ENCODE measurements around the gene PSD4.
"Not testable (repeated sequence)": the region's sequence is repeated elsewhere in the genome, so short reads cannot be mapped to it uniquely, and the experiment has no call there.

The PSD4 gene

DNA sequence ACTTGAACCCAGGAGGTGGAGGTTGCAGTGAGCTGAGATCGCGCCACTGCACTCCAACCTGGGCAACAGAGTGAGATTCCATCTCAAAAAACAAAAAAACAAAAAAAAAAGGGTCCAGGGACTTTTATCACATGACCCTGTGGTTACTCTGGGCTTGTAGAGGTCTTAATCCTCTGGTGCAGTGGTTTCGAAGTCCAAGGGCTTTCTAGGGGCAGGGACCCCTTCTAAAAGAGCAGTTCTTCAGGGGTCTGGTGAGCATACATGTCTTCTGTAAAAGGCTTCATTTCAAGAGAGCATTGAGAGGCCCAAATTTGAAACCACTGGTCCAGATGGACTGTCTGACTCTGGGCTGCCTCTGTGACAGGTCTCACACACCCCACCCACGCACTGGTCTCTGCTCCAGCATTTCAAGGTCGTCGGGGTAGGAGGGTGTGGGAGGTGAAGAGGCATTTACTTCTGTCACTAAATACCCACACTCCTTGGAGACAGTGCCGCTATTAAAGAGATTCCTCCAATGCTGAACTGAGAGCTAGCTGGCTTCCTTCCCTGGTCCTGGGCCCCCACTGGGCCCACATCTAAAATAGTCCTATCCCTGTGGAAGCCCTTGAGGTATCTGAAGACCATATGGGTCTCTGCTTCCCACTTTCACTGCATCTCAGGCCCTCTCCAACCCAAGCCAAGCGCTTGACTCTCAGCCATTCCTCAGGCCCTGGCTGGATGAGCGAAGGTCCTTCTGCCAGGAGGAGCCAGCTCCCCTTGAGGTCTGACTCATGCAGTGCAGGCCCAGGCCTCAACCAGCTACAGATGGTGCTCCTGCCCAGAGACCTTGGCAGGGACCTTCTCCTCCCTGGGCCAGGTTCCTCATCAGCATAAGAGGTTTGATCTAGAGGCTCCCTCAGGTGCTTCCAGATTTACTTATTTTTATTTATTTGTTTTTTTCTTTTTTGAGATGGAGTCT lies 60.1 kb downstream of the PSD4 start:
- H3K27ac ChIP-seq (ENCODE audit: insufficient read depth, low read depth, low read length, poor library complexity, severe bottlenecking), result no peak overlapping the region
- 90 to 95% methylated on average over 7 to 9 of the region's 9 CpGs for WGBS, 2 experiments
- no peaks in the 10 kb centered on the region for H3K9me3 ChIP-seq (ENCODE audit: control insufficient read depth, low read length)
- no peaks in the 10 kb centered on the region for H3K27me3 ChIP-seq (ENCODE audit: control insufficient read depth, insufficient read depth, low read length, poor library complexity, severe bottlenecking)
- no peak overlapping the region for H3K4me3 ChIP-seq (ENCODE audit: insufficient read depth, low read depth, low read length)
- no peaks in the 10 kb centered on the region for H3K4me1 ChIP-seq (ENCODE audit: control insufficient read depth, insufficient read depth, low read length)
- H3K36me3 ChIP-seq (ENCODE audit: control insufficient read depth, insufficient read depth, low read length), result no peaks in the 10 kb centered on the region

DNA sequence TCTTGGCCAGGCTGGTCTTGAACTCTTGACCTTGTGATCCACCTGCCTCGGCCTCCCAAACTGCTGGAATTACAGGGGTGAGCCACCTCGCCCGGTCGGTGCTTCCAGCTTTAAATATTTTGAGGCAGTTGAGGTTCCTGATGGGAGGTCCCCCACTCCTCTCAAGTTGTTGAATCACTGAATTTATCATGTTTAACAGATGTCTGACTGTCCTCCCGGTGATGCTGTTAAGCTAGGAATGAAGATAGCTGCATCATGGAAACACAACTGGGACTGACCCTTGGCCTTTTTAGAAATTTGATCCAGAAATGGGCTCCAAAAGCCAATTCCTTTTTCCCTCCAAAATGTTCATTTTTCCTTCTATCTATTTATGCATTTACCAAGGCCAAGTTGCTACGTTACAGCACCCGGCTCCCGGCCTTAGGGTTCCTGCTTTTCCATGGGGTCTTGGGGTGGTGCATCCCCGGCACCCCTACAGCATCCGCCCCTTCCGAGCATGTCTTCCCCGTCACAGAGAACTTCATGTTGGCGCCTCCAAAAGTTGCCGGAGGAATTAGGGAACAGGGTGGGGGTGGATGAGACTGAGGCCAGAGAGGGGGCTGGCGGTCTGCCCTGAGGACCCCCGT lies 61.1 kb downstream of the PSD4 start:
- 89% methylated on average over 16 of the region's 16 CpGs for WGBS, 2 experiments
- Histone ChIP-seq H3K36me3 (ENCODE audit: control insufficient read depth, insufficient read depth, low read length) (no peaks in the 10 kb centered on the region), H3K4me1 (ENCODE audit: control insufficient read depth, insufficient read depth, low read length) (peaks cover 3% of the 10 kb centered on the region), H3K27me3 (ENCODE audit: control insufficient read depth, insufficient read depth, low read length, poor library complexity, severe bottlenecking) (no peaks in the 10 kb centered on the region), H3K9me3 (ENCODE audit: control insufficient read depth, low read length) (no peaks in the 10 kb centered on the region), H3K27ac (ENCODE audit: insufficient read depth, low read depth, low read length, poor library complexity, severe bottlenecking) (no peak overlapping the region), H3K4me3 (ENCODE audit: insufficient read depth, low read depth, low read length) (peak overlapping the region; percentile 39)

DNA sequence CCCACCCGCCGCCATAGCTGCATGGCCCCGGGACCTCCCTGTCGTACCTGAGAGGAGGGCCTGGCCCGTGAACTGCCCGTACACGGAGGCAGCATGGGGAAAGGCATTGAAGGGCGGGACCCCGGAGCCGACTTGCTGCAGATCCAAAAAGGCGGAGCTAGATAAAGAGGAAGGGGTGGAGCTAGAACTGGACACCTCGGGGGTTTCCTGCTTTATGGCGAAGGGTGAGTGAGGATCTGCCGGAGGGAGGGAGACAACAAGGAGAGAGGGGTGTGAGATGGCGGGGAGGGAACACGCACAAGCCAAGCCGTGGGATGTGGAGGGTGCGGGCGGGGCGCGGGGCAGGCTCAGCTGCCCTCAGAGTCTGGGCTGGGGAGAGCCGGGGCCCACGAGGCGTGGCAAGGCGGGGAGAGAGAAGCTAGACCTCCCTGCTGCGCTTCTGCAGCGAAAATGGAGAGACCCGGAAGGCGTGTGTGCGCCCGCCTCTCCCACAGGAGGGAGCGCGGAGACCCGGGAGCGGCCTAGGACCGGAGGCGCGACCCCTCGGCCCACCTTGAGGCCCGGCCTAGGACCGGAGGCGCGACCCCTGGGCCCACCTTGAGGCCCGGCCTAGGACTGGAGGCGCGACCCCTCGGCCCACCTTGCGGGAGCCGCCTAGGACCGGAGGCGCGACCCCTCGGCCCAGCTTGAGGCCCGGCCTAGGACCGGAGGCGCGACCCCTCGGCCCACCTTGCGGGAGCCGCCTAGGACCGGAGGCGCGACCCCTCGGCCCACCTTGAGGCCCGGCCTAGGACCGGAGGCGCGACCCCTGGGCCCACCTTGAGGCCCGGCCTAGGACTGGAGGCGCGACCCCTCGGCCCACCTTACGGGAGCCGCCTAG lies 61.8 kb downstream of the PSD4 start:
- peak overlapping the region; percentile 39 for H3K4me3 ChIP-seq (ENCODE audit: insufficient read depth, low read depth, low read length)
- not testable (repeated sequence) for H3K9me3 ChIP-seq (ENCODE audit: control insufficient read depth, low read length); H3K27ac ChIP-seq (ENCODE audit: insufficient read depth, low read depth, low read length, poor library complexity, severe bottlenecking); H3K36me3 ChIP-seq (ENCODE audit: control insufficient read depth, insufficient read depth, low read length); H3K27me3 ChIP-seq (ENCODE audit: control insufficient read depth, insufficient read depth, low read length, poor library complexity, severe bottlenecking); H3K4me1 ChIP-seq (ENCODE audit: control insufficient read depth, insufficient read depth, low read length)
- 70 to 76% methylated on average over 74 of the region's 74 CpGs for WGBS, 2 experiments

DNA sequence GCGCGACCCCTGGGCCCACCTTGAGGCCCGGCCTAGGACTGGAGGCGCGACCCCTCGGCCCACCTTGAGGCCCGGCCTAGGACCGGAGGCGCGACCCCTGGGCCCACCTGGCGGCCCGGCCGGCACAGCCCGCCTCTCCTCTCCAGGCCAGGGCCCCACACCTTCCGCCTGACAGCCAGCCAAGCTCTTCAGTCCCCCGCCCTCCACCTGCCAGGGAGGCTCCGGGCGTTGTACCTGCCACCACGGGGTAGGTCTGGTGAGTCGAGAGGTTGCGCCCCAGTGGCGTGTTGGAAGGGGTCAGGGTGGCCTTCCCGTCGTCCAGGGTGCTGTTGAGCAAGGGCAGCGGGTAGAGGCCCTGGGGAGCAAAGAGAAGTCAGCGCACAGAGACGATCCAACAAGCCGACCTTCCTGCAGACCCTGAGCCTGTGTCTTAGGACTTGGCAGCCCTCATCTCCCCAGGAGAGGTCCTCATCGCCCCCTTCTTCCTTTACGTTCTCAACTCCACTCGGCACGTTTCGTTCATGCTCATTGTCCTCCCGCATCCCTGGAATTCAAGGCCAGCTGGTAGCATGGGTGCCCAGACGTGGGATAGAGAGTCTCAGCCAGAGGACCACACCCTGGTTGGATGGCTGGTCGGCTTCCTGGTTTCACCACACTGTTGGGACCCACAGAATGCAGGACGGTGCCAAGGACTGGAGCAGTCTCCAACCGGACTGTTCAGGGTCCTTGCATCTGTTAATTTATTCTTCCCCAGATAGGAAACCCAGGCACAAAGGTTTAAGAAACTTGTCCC lies 62.8 kb downstream of the PSD4 start:
- no peaks in the 10 kb centered on the region for H3K36me3 ChIP-seq (ENCODE audit: control insufficient read depth, insufficient read depth, low read length)
- no peak overlapping the region for H3K27ac ChIP-seq (ENCODE audit: insufficient read depth, low read depth, low read length, poor library complexity, severe bottlenecking)
- WGBS, 2 experiments, result 92 to 93% methylated on average over 38 of the region's 38 CpGs
- no peaks in the 10 kb centered on the region for H3K27me3 ChIP-seq (ENCODE audit: control insufficient read depth, insufficient read depth, low read length, poor library complexity, severe bottlenecking)
- no peaks in the 10 kb centered on the region for H3K9me3 ChIP-seq (ENCODE audit: control insufficient read depth, low read length)
- no peak overlapping the region for H3K4me3 ChIP-seq (ENCODE audit: insufficient read depth, low read depth, low read length)
- peaks cover 5% of the 10 kb centered on the region for H3K4me1 ChIP-seq (ENCODE audit: control insufficient read depth, insufficient read depth, low read length)

DNA sequence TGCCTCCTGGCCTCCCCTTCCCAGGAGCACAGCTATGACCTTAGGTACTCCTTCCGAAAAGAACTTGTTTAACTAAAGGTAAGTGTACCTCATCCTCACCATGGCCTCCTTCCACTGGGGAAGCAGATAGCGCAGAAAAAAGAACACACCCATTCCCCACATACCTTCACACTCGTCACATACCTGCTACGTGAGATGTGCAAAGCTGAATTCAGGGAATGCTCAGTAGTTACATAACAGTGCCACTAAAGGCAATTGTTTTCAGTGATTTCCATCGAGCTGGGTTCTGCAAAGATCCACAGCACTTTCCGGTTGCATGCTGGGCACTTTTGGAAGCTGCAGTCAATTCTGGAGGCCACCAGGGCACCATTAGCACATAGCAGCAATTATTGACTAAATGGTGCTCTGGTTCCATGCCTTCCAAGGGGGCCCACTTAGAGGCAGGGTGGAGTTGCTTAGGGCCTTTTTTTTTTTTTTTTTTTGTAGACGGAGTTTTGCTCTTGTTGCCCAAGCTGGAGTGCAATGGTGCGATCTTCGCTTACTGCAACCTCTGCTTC lies 63.9 kb downstream of the PSD4 start:
- Histone ChIP-seq H3K4me1 (ENCODE audit: control insufficient read depth, insufficient read depth, low read length) (peaks cover 5% of the 10 kb centered on the region), H3K36me3 (ENCODE audit: control insufficient read depth, insufficient read depth, low read length) (no peaks in the 10 kb centered on the region), H3K27me3 (ENCODE audit: control insufficient read depth, insufficient read depth, low read length, poor library complexity, severe bottlenecking) (no peaks in the 10 kb centered on the region), H3K27ac (ENCODE audit: insufficient read depth, low read depth, low read length, poor library complexity, severe bottlenecking) (no peak overlapping the region), H3K4me3 (ENCODE audit: insufficient read depth, low read depth, low read length) (no peak overlapping the region), H3K9me3 (ENCODE audit: control insufficient read depth, low read length) (no peaks in the 10 kb centered on the region)
- WGBS, 2 experiments, result 88% methylated on average over 9 of the region's 9 CpGs

DNA sequence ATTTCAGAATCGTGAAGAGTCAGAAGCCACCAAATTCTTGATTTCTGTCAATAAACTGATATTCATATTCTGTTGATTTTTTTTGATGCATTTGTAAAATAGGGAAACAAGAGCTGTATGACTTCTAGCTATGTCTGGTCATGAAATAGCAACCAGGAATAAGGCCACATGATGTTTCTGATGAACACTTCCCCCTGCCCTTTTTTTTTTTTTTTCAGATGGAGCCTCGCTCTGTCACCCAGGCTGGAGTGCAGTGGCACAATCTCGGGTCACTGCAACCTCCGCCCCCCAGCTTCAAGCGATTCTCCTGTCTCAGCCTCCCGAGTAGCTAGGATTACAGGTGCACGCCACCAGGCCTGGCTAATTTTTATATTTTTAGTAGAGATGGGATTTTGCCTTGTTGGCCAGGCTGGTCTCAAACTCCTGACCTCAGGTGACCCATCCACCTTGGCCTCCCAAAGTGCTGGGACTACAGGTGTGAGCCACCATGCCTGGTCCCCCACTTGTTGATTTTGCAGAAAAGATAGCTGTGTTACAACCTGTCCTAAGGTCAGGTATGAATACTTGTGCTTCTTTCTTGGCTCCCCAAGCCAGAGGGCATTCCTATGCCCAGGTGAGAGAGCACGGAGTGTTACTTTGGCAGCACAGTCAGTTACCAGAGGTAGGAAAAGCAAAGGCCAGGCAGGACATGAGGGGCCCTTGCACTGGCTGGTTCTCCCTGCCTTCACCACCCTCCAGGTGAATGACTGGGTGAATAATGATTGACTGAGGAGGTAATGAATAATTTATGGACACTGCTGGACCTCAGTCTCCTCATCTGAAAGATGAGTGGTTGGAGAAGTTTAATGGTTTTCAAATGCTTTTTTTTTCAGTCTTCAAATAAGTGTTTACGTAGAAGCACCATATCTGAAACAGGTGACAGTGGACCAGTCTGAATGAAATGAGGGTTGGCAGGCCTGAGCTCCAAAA lies 65.4 kb downstream of the PSD4 start:
- no peak overlapping the region for H3K27ac ChIP-seq (ENCODE audit: insufficient read depth, low read depth, low read length, poor library complexity, severe bottlenecking)
- H3K27me3 ChIP-seq (ENCODE audit: control insufficient read depth, insufficient read depth, low read length, poor library complexity, severe bottlenecking), result no peaks in the 10 kb centered on the region
- no peak overlapping the region for H3K4me3 ChIP-seq (ENCODE audit: insufficient read depth, low read depth, low read length)
- 95 to 96% methylated on average over 9 of the region's 9 CpGs for WGBS, 2 experiments
- H3K9me3 ChIP-seq (ENCODE audit: control insufficient read depth, low read length), result no peaks in the 10 kb centered on the region
- peaks cover 5% of the 10 kb centered on the region for H3K4me1 ChIP-seq (ENCODE audit: control insufficient read depth, insufficient read depth, low read length)
- no peaks in the 10 kb centered on the region for H3K36me3 ChIP-seq (ENCODE audit: control insufficient read depth, insufficient read depth, low read length)

DNA sequence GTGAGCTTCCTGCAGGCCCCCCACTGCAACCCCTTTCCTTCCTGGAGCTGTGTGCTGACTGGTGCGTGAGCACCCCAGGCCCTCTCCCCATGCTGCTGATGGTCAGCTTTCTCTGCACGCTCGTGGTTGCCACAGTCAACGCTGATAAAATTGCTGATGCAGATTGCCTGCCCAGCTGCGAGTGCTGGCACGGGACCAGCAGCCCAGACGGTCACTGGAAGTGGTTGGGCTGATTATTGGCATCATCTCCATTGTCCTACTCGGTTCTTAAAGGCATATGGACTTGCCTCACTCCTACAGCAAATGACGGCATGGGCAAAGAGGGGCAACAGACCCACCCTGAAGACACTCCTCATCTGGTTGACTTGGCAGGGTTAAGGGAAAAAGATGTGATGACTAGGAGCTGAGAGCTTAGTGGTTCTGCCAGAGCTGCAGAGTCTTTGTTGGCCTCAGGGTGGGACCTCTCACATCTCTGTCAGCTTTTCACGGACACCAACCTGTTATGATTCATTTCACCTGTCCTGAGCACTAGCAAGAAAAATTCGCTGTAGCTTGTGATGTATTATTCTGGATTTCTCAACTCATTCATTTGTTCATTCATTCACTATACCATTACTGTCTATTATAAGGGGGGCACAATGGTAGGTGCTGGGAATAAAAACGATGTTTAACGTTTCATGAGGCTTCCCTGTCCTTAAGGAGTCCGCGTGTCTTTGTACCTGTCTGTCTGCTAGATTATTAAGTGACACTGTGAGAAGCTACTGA lies 66.6 kb downstream of the PSD4 start:
- Histone ChIP-seq H3K9me3 (ENCODE audit: control insufficient read depth, low read length) (no peaks in the 10 kb centered on the region), H3K4me3 (ENCODE audit: insufficient read depth, low read depth, low read length) (no peak overlapping the region), H3K4me1 (ENCODE audit: control insufficient read depth, insufficient read depth, low read length) (peaks cover 16% of the 10 kb centered on the region), H3K36me3 (ENCODE audit: control insufficient read depth, insufficient read depth, low read length) (no peaks in the 10 kb centered on the region), H3K27ac (ENCODE audit: insufficient read depth, low read depth, low read length, poor library complexity, severe bottlenecking) (no peak overlapping the region), H3K27me3 (ENCODE audit: control insufficient read depth, insufficient read depth, low read length, poor library complexity, severe bottlenecking) (no peaks in the 10 kb centered on the region)
- 78 to 80% methylated on average over 14 to 15 of the region's 15 CpGs for WGBS, 2 experiments

Measured in ectodermal cell (in vitro differentiated cells).